Measurements from ENCODE around the gene CDH4.

- TF ChIP-seq, protein P1, sequence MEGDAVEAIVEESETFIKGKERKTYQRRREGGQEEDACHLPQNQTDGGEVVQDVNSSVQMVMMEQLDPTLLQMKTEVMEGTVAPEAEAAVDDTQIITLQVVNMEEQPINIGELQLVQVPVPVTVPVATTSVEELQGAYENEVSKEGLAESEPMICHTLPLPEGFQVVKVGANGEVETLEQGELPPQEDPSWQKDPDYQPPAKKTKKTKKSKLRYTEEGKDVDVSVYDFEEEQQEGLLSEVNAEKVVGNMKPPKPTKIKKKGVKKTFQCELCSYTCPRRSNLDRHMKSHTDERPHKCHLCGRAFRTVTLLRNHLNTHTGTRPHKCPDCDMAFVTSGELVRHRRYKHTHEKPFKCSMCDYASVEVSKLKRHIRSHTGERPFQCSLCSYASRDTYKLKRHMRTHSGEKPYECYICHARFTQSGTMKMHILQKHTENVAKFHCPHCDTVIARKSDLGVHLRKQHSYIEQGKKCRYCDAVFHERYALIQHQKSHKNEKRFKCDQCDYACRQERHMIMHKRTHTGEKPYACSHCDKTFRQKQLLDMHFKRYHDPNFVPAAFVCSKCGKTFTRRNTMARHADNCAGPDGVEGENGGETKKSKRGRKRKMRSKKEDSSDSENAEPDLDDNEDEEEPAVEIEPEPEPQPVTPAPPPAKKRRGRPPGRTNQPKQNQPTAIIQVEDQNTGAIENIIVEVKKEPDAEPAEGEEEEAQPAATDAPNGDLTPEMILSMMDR (IDR thresholded peaks at IDR 0.05) = no peak
- no peak for TF ChIP-seq POLR2A (IDR thresholded peaks at IDR 0.05)
Observed at GRCh38 chr20:61696181-61696735, 444.2 kb downstream of the CDH4 start.
